GM18505 (cell line): Measurements from ENCODE around the gene ABI1.

Source experiments
- ATAC-seq: cut with Tn5 transposase; IDR thresholded peaks from one replicate; pipeline ENCODE4 v1.9.1; 2021; ENCODE audit not compliant: unreplicated experiment
- POLR2A ChIP-seq: IDR thresholded peaks from 4 replicates; pipeline ENCODE4 v1.6.1; 2011; ENCODE audit warnings: borderline replicate concordance; ENCODE audit not compliant: insufficient read depth, insufficient read length; ENCODE audit errors: extremely low read depth

ABI1 gene

GRCh38 chr10:26743841-26744240 is 116.9 kb downstream of the ABI1 start:
- no peak for TF ChIP-seq POLR2A
- no peak for ATAC-seq

- no peak for ATAC-seq
- TF ChIP-seq POLR2A, result no peak
Observed at GRCh38 chr10:26743091-26743490, 117.7 kb downstream of the ABI1 start.

- TF ChIP-seq POLR2A, result no peak
- no peak for ATAC-seq
Observed at GRCh38 chr10:26741368-26741767, 119.4 kb downstream of the ABI1 start.

- TF ChIP-seq POLR2A, result no peak
- ATAC-seq, result peak; percentile 34
Observed at GRCh38 chr10:26739071-26739631, 121.6 kb downstream of the ABI1 start.

GRCh38 chr10:26738301-26738911 is 122.4 kb downstream of the ABI1 start:
- no peak for ATAC-seq
- TF ChIP-seq POLR2A, result no peak

GRCh38 chr10:26737730-26738129 is 123.0 kb downstream of the ABI1 start:
- peak; percentile 56 for TF ChIP-seq POLR2A
- ATAC-seq, result peak; percentile 68

GRCh38 chr10:26735435-26735834 is 125.3 kb downstream of the ABI1 start:
- ATAC-seq, result no peak
- no peak for TF ChIP-seq POLR2A

- no peak for TF ChIP-seq POLR2A
- ATAC-seq, result no peak
Observed at GRCh38 chr10:26733750-26734568, 126.8 kb downstream of the ABI1 start.

- ATAC-seq, result no peak
- TF ChIP-seq POLR2A, result no peak
Observed at GRCh38 chr10:26730552-26730951, 130.2 kb downstream of the ABI1 start.

- no peak for ATAC-seq
- TF ChIP-seq POLR2A, result no peak
Observed at GRCh38 chr10:26729395-26729794, 131.4 kb downstream of the ABI1 start.

- no peak for ATAC-seq
- TF ChIP-seq POLR2A, result no peak
Observed at GRCh38 chr10:26728957-26729356, 131.8 kb downstream of the ABI1 start.

- TF ChIP-seq POLR2A, result no peak
- no peak for ATAC-seq
Observed at GRCh38 chr10:26727005-26727404, 133.8 kb downstream of the ABI1 start.

- TF ChIP-seq POLR2A, result no peak
- ATAC-seq, result no peak
Observed at GRCh38 chr10:26725837-26726727, 134.7 kb downstream of the ABI1 start.
